NCI-H510A (cell line): ENCODE data around the gene ACIN1.

Source experiments
- DNase-seq: peaks from one replicate; lab custom pipeline; 2025; lab: John Stamatoyannopoulos, UW

ACIN1 gene

DNA sequence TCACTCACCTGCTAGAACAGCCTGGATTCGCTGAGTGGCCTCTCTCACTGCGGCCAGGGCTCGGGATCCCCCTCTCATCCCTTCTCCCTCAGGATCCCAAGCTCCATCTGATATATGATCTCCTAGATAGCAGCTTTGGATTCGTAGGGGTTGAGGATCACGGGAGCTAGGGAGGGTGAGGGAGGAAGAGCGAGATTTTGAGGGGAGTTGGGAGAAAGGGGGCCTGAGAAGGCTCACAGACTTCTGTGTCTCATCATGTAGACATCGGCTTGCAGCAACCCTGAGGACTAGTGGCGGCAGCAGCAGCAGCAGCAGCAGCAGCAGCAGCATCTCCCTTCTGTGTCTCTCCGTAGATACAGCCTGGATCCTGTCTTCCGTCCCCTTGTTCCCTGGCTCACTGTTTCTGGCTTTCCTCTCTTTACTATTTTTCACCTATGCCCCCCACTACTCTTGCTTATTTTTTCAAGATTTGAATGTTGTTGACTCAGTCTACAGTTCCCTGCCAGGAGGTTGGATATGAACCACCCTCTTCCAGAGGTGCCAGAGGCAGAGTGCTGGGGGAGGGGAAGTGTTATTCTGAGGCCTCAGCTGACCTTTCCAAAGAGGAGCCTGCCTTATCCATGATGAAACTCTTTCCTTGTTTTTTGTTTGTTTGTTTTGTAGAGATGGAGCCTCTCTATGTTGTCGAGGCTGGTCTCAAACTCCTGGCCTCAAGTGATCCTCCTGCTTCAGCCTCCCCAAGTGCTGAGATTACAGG, 9.8 kb upstream of the ACIN1 start, which contains the start of gene CIROP:
Gene CIROP (minus strand): TSS at position 399 of the 757 bp plus-strand sequence. CDS start 69 bp downstream, at position 330.
- DNase-seq, result no peak

DNA sequence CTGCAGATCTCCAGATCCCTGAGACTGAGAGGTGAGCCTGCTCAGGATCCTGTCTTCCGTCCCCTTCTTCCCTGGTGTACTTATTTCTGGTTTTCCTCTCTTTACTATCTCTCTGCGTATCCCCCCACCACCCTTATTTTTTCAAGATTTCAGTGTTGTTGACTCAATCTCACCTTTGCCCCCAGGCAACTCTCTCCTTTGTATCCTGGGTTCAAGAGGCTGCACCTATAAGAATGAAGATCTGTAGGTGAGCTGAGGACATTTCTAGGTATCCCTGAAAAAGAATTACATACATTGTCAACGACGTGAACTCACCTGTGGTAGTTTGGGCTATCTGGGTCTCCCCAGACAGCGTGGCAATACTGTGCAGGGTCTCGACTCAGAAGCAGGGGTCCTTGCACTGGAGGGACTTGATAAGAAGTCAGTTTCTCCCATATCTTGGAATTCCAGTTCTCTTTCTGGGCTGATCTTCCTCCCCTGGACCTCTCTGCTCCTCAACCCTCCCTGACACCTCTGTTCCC, 9.2 kb upstream of the ACIN1 start:
- DNase-seq, result no peak

DNA sequence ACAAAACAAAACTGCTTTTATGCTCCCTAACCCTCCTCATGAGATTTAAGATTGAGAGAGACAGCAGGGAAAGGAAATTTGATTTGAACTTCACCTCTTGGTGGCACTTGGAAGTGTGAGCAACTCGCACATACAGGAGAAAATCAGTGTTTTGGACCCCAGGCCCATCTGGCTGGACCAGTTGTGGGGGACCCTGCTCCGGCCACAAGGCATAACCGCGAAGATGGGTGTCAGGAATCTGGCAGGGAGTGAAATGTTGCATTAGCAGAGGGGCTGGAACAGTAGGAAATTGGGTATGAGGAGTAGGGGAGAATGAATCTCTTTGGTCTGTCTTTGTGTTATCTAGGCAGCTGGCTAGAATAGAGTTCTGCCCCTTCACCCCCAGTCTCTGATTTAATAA, 8.6 kb upstream of the ACIN1 start:
- DNase-seq, result no peak

DNA sequence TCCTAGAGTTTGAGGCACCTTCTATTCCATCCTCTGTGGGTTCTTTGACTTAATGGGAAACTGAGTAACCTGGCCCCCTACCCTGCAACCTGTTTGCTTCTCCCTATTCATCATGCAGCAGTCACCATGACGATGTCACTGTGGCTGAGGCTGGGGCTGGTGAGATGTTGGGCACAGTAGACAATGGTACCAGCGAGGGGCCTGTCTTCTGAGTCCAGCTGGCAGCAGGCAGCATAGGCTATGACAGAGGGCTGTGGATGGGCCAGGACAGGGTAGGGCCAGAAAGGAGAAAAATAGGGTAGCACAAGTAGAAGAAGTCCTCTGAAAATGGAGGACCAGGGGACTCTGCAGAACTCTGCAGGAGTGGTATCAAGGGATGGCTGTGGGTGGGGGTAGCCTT, 7.9 kb upstream of the ACIN1 start:
- DNase-seq, result no peak

DNA sequence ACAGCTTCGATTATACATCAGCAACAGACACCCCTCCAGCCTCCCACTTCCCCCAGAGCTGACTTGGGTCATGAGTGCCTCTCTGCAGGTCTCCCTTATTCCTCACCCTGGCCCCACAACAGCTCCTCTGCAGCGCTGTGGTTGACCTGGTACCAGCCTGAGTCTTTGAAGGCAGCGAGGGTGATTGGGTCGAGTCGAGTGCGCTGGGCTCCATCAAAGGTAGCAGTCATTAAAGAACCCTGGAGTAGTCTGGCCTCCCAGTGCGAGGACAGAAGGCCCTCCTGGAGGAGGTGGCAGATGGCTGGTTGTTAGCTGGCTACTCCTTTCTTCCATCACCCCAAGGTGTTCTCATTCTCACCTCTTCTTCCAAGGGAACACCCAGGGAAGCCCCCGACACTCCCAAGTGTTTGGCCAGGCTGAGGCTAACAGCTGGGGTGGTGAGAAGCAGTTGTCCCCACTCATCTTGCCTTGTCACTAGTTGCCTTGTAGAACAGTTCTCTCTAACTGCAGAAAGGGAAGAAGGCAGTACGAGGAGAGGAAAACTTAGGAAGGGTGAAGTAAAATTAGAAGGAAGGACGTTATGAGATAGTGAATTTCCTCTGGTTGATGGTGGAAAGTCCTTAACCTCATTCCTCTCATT, 7.2 kb upstream of the ACIN1 start:
- DNase-seq, result no peak

DNA sequence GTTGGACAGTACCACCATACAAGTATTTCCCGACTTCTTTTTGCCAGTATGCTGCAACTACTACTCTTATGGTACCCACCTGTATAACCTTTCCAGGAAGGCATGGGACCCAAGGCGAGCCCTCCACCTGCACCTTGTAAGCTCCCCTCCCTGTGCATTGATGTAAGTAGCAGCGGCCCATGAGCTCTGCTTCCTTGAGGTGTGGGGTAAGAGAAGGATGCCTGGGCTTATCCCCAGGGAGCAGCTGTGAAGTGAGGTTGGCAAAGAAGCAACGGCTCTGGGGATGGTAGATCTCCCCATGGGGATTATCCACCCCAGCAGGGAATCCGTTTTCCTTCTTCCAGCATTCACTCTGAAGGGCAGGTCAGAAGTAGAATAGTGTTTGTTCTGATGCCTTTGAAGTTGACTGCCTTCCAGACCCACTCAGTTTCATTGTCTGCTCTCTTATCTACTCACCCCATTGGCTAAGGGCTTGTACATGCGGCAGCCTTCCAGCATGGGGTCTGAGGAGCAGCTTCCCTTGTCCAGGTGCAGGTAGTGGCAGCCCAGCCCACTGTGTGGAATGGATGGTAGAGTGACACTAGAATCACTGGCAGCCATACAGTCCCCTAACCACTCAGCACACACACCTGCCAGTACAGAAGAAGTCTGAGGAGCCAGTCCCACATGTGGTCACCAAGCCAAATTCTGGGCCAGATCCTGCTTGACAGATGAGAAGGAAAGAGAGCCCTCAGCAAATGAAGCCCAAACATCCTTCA, 6.5 kb upstream of the ACIN1 start:
- DNase-seq, result no peak

DNA sequence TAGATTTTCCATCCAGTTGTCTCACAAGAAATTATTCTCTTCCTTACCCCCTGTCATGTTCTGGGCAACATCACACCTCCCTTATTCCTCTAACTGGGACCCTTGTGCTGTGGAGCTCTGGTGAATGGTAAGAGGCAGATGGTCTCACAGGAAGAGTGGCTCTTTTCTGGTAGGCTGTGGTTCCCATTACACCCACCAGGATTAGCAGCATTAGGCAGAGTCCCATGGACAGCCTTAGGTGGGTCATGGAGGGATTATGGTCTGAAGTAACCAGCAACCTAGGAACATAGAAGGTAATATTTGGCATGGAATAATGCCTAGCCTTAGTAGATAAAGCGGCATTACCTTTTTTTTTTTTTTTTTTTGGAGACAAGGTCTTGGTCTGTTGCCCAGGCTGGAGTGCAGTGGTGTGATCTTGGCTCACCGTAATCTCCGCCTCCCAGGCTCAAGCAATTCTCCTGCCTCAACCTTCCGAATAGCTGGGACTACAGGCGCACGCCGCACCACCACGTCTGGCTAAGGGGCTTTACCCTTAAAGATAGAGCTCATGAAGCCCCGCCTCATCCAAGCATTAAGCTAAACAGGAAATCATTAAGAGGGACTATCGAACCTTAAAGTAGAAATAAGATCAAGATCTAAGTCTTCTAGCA, 4.4 kb upstream of the ACIN1 start:
- no peak for DNase-seq

DNA sequence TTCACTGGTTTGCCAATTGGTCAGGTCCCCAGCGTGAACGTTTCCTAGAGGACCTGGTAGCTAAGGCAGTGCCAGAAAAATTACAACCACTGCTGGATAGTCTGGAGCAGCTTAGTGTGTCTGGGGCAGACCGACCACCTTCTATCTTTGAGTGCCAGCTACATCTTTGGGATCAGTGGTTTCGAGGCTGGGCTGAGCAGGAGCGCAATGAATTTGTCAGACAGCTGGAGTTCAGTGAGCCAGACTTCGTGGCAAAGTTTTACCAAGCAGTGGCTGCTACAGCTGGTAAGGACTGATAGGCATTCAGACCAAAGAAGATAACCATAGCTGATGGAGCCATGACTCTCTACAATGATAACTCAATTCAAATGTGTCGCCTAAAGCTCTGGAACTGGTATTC, 2.9 kb upstream of the ACIN1 start:
- no peak for DNase-seq

DNA sequence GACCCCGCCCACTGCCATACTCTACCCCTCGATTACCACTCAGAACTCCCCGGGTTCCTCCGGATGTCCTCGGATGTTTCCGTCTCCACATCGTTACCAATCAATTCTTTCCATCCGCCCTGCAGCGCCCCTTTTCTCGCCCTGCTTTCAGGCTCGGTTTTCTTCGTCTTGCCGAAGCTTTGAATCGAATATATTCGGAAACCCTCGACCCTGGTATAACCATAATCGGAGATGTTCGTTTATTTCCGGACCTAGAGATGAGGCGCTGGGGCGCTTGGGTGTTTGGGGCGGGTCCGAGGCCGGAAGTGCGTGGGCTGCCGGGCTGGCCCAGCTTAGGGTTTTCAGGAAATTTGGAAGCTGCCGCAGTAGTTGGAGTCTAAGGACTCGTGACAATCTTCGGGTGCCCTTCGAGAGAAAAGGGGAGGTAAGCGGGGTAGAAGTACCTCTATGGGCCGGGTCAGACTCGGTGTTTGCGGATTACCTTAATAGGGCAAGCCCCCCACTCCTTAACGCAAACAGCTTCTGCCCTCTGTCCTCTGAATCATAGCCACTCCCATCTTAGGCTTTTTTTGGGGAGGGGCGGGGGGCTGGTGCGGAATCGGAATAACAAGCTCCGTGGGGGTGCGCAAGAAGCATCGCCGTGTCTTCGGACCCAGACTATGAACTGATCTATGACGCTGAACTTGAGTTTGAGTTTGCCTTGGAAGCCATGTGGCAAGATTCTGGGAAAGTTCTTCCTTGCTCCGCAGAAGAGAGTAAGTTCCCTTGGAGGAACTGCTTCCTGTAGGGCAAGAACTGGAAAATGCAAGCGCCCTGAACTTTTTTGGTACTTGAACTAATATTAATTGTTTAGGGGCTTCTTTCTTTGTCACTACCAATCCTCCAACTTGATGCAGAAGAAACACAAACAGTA, 516 bp upstream of the ACIN1 start, which contains the start of gene C14orf119:
Gene C14orf119 (plus strand): TSS at position 310 of the 913 bp plus-strand sequence. CDS start 2,154 bp downstream, outside the sequence.
- DNase-seq, result no peak

DNA sequence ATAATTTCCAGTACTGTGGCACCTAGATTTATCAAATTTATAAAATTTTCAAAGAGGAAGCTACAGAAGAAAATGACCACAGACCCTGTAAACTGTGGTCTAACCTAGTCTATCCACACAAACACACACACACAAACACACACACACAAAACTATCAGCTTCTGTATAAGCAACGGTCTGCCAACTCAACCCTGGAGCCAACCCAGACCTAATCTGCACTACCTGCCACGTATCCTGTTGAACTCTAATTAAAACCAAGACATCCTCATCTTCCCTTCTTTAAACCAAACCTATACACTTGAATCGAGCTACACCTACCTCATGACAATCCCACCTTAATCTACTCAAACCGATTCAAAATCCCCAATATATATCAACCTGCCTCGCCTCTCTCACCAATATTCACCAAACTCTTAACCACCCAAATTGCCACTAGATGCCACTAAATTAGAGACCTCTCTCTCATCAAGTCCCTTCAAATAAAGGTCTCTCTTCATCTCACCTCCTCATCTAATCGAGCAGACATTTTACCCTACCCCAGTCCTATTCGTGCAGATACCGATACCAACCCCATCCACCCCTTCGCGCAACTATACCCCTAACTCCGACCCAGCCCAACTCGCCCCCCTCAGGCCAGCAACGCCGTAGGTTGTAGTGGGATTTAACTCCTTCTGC, 808 bp downstream of the ACIN1 start:
- no peak for DNase-seq

DNA sequence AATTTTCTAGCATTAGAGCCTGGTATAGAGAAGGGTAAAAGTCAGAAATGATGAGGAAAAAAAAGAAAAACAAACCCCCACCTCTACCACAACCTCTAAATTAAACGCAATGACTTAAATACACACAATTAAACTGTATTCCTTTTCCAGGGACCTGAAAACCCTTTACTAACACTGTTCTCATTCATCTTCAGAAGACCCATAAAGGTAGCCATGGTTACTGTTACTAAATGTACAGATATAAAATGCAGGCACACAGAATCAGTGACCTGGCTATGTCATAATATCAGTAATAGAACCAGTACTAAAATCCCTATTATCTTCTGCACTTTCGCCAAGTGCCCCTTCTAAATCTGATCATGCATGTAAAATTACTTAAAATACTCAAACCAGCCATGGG, 1.4 kb downstream of the ACIN1 start:
- no peak for DNase-seq

DNA sequence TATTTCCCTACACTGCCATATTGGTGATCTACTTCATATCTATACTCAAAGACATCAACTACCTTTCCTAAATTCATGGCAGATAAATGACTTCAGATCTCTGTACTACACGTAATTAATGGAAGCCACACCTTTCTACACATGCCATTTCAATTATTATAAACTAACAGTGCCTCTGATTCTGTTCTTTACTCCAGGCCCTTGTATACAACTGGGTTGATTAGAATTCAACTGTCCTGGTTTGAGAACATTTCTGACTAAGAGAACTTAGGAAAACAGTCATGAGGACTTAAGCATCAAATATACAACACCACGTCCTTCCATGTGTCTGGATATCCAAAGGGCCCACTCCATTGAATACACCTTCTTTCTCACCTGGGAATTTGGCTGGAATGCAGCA, 1.8 kb downstream of the ACIN1 start:
- DNase-seq, result no peak

DNA sequence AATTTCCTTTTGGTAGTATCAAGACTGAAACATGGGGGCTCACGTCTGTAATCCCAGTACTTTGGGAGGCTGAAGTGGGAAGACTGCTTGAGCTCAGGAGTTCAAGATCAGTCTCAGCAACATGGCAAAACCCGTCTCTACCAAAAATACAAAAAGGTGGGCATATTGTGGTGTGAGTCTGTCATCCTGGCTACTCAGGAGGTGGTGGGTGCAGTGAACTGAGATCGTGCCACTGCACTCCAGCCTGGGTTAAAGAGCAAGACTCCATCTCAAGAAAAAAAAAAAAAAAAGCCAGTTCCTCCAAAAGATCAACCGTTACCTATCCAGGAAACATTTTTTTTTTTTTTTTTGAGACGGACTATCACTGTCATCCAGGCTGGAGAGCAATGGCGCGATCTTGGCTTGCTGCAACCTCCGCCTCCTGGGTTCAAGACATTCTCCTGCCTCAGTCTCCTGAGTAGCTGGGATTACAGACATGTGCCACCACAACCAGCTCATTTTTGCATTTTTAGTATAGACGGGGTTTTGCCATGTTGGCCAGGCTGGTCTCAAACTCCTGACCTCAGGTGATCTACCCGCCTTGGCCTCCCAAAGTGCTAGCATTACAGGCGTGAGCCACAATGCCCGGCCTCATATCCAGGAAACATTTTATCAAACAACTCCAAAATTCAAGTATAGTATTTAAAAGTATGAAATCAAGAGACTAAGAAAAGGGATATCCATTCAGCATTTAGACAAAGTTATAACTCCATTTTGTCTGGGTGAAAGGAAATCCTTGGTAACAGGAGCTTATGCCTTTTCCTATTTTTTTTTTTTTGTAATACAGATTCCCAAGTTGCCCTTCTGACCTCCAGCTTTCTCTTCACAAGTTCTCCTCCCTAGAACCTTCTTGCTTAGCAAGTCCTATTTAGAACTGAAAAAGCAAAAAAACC, 3.4 kb downstream of the ACIN1 start:
- DNase-seq, result no peak

DNA sequence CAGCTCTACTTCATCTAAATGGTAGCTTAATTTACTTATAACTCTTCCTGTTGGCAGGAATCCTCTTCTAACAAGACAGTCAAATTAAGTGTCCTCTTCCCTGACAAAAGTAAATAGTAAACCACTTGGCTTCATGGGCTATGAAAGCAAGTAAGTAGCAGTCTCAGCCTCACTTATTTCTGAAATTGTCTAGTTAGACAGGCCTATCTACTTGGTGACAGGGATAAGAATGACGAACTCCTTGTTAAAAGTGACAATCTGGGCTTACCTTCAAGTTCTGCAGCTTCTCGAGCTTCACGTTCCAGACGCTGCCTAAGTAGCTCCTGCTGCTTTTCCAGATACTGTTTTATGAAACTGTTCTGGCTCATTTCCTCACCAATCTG, 4.7 kb downstream of the ACIN1 start:
- DNase-seq, result no peak

DNA sequence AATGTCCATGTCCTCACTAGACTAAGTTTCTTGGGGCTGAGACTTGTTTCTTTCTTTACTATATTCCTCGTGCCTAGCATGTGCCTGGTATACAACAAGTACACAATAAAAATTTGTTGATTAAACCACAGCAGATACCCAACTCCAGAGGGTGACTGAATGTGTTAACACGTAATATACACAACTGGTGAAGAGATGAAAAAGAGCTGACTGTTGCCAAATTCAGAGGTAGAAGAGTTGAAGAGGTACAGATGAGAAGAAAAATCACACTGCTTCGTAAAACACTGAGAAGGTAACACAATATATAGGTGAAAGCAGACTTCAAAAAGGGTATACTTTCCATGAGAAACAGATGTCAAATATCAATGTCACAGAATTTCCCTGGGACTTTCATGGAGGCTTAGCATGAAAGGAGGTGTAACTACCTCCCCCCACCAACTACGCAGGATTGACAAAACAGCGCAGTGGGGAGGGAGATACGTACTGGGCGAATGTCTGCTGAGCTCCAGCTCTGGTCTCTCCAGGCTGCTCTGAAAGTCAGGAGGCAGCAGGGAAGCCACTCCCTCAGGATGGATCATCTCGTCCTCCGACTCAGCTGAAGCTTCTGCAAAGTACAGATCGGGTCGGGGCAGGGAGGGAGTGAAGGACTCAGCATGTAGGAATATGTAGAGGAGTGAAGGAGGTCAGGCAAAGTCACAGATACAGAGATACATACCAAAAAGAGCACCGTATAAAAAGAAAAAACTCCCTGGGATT, 5.3 kb downstream of the ACIN1 start:
- DNase-seq, result no peak

DNA sequence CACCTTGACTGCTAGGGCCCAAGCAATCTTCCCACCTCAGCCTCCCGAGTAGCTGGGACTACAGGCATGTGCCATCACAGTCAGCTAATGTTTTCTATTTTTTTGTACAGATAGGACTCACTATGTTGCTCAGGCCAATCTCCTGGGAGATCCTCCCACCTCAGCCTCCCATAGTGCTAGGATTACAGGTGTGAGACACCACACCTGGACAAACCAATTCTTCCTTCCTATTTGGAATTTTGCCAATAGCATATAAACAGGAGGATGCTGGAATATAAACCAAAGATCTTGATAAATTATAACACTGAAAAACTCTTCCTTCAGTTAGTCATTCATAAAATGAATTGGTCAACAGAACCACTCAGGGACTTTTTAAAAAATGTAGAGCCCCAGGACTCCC, 8.4 kb downstream of the ACIN1 start:
- no peak for DNase-seq

DNA sequence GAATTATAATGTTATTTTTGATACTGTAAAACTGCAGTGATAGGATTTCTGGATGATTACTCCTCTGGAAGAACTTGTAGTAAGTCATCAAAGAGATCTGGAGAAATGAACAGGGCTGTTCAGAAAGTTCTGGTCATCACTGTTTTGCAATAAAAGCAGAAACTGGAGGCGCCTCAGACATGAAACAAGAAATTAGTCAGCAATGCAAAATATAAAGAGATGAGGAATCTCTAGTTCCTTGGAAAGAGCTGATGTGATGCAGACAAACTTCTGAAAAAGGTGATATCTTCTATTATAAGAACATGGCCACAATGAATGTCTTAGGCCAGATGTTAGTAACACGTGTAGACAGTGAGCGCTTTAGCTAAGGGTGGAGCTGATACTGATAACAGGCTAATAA, 9.5 kb downstream of the ACIN1 start:
- DNase-seq, result no peak

DNA sequence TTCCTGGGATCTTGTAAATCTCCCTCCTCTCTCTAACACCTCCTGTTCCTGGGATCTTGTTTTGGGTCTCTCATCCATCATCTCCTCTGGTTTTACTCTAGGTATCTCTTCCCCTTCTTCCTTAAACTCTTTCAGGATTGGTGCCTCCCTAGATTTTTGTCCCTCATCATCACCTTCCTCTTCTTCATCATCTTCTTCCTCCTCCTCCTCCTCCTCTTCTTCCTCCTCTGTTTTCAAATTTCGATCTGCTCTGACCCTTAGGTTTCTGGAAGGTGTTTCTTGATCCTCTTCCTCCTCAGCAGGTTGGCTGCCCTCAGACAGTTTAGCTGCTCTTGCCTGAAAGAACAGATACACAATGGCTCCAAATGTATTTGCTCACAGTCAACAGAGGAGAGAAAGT, 14.5 kb downstream of the ACIN1 start:
- DNase-seq, result no peak

DNA sequence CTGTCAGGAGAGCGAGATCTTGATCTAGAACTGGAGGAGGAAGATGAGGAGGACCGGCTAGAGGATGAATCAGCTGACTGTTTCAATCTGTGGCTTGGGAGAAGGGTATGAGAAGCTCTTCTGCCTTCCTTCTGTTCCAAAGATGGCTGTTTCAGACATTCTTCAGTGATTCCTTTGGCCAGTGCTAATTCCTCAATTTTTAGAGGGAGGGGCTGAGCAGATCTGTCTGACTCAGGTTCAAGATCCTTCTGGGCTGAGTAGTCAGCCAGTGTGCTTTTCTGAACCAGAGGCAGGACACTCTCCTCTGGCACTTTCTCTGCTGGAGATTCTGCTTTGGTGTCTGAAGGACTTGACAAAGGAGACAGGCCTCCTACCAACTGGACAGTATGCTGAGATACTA, 15.2 kb downstream of the ACIN1 start:
- DNase-seq, result no peak
